ENCODE measurements around the gene RPS15.
"Not testable (repeated sequence)": the region's sequence is repeated elsewhere in the genome, so short reads cannot be mapped to it uniquely, and the experiment has no call there.

Gene RPS15

DNA sequence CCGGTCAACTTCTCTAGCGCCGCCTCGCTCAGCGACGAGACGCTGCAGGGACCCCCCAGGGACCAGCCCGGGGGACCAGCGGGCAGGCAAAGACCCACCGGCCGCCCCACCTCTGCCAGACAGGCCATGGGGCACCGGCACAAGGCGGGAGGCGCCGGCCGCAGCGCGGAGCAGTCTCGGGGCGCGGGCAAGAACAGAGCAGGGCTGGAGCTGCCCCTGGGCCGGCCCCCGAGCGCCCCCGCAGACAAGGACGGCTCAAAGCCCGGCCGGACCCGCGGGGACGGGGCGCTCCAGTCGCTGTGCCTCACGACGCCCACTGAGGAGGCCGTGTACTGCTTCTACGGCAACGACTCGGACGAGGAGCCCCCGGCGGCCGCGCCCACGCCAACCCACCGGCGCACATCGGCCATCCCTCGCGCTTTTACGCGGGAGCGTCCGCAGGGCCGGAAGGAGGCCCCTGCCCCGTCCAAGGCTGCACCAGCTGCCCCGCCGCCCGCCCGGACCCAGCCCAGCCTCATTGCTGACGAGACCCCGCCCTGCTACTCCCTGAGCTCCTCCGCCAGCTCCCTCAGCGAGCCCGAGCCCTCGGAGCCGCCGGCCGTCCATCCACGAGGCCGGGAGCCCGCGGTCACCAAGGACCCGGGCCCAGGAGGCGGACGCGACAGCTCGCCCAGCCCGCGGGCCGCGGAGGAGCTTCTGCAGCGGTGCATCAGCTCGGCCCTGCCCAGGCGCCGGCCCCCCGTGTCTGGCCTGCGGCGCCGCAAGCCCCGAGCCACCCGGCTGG is 29.5 kb downstream of the RPS15 start:
- H3K4me3 ChIP-seq (ENCODE audit: low read depth, low read length) = no peak overlapping the region

DNA sequence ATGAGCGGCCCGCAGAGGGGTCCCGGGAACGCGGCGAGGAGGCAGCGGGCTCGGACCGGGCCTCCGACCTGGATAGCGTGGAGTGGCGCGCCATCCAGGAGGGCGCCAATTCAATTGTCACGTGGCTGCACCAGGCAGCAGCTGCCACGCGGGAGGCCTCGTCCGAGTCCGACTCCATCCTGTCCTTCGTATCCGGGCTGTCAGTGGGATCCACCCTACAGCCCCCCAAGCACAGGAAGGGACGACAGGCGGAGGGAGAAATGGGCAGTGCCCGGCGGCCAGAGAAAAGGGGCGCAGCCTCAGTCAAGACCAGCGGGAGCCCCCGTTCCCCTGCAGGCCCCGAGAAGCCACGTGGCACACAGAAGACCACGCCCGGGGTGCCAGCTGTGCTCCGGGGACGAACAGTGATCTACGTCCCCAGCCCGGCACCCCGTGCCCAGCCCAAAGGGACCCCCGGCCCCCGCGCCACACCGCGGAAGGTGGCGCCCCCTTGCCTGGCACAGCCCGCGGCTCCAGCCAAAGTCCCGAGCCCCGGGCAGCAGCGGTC is 30.2 kb downstream of the RPS15 start:
- H3K4me3 ChIP-seq (ENCODE audit: low read depth, low read length) = no peak overlapping the region

- no peak overlapping the region for H3K4me3 ChIP-seq (ENCODE audit: low read depth, low read length)
Measured at GRCh38 chr19:1468821-1469254, 30.6 kb downstream of the RPS15 start.

DNA sequence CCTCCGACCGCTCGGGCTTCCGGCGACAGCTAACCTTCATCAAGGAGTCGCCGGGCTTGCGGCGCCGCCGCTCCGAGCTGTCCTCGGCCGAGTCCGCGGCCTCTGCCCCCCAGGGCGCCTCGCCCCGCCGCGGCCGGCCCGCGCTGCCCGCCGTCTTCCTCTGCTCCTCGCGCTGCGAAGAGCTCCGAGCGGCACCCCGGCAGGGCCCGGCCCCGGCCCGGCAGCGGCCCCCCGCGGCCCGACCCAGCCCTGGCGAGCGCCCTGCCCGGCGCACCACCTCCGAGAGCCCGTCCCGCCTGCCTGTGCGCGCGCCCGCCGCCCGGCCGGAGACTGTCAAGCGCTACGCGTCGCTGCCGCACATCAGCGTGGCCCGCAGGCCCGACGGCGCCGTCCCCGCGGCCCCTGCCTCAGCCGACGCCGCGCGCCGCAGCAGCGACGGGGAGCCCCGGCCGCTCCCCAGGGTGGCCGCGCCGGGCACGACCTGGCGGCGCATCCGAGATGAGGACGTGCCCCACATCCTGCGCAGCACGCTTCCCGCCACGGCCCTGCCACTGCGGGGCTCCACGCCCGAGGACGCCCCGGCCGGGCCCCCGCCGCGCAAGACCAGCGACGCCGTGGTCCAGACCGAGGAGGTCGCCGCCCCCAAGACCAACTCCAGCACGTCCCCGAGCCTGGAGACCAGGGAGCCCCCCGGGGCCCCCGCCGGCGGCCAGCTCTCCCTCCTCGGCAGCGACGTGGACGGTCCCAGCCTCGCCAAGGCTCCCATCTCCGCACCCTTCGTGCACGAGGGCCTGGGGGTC is 31.3 kb downstream of the RPS15 start:
- no peak overlapping the region for H3K4me3 ChIP-seq (ENCODE audit: low read depth, low read length)

- H3K4me3 ChIP-seq (ENCODE audit: low read depth, low read length) = no peak overlapping the region
Measured at GRCh38 chr19:1470055-1470304, 31.8 kb downstream of the RPS15 start.

DNA sequence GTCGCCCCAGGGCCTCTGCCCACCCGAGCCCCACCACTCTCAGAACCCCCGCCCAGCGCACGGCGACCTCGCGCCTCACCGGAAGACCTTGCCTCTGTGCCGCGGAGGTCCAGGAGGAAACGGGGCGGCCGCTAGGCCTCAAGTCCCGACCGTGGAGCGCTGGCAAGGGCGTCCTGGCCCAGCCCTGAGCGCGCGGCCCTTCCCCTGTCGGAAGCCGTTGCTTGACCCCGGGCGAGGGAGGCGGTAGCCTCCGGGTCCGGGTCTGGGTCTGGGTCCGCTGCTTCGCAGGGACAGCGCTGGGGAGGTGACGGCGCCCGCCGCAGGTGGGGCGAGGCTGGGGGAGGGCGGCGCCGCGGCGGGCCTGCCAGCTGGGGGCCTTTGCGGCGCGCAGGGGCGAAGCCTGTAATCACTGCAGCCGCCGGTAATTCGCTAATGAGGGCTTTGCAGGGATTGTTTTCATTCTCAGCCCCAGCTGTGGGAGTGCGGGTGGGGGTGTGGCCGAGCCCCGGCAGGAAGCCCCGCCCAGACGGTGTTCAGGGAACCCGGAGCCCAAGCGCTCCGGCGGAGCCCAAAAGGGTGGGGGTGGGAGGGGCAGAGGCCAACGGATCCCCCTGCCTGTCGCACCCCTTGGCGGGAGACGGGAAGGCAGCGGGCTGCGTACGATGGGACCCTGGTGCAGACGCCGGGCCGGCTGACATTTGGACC is 32.3 kb downstream of the RPS15 start:
- peak overlapping the region; percentile 6 for H3K4me3 ChIP-seq (ENCODE audit: low read depth, low read length)

GRCh38 chr19:1471010-1471514 is 32.9 kb downstream of the RPS15 start:
- peak overlapping the region; percentile 6 for H3K4me3 ChIP-seq (ENCODE audit: low read depth, low read length)

DNA sequence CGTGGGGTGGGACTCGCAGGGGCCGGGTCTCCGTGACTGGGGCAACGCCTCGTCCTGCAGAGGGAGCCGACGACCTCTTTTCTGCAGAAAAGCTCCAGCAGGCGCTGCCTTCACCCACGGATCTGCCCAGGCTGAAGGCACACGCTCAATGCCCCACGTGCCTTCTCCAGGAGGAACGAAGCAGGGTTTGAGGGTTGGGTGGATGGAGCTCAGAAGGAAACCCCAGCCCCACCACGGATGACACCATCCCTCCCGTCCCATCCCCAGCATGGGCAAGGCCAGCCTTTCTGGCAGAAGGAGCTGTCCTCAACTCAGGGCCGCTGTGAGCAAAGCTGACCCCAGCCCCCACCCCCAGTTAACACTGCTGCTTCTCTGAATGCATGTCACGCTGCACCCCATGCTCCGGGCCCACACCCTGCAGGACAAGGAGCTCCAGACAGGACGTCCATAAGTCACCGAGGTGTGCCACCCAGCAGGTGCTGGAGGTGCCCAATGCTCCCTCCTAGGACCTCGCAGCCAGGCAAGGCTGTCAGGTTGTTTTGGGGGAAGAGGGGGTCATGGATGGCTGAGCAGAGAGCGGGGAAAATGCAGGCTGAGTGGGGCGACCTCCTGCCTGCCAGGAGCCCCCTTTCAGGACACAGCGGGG is 33.4 kb downstream of the RPS15 start:
- H3K4me3 ChIP-seq (ENCODE audit: low read depth, low read length) = no peak overlapping the region

DNA sequence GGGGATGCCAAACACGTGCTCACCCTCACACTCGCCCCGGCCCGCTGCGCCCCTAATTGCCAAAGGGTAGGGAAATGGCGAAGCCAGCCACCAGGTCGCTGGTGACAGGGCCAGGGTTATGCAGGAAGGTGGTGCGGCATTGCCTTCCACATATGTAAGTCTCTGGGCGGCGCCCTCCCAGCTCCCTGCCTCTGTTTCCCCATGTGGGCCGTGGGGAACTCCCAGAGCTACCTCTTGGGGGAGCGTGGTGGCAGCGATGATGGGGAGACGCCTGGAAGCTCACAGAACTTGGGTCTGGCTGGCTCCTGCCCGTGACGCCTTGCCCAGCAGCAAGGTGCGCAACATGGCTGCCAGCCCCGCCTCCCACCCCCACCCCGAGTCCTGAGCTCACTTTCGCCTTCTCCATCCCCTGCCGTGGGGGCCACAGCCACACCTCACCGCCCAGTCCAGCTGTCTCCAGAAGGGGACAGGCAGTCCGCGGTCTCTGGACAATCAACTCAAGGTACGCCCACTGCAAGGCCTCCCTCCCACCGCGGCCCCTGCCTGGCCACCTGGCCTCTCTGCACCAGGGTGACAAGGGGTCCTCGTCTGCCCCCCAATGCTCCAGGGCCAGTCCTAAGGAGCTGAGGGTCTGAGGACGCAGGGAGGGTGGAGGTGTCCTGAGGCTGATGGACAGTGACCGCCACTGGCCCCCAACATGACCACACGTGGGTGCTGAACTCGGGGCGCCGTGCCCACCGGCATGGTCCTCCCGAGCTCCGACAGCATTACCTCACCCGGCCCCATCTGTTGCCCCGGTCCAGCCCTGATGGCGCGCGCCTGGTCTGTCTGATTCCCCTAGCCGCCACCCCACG is 34.3 kb downstream of the RPS15 start:
- no peak overlapping the region for H3K4me3 ChIP-seq (ENCODE audit: low read depth, low read length)

GRCh38 chr19:1473085-1473851 is 35.1 kb downstream of the RPS15 start:
- H3K4me3 ChIP-seq (ENCODE audit: low read depth, low read length) = no peak overlapping the region

DNA sequence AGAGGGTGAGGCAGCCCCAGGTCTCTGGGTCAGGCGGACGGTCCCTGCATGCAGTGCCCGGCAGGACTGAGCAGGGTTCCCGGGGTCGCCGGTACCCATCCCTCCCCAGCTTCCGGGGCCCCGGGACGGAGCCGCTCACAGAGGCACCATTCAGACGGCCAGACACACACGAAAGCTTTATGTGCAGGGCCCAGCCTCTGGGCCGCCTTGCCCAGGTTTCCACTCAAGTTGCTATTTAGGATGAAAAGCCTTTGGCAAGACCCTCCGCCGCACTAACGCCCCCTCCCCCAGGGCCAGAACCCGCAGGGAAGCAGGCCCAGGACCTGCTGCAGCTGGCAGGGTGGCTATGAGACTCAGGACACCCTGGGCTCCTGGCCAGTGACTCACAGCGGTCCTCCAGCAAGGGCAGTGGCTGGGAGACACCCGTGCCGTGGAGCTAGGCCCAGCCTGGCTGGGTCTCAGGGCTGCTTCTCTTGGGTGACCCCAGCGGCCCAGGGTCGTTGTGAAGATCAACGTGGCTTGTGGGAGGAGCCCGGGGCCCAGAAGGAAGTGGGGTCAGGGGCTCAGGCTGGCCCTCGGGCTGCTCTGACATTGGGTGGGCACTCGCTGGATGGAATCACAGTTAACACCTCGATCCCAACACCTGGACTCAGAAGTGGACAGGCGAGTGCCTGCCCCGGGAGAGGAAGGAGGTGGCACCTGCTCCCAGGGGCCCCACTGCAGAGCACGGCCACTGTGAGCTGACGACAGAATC is 36.0 kb downstream of the RPS15 start:
- H3K4me3 ChIP-seq (ENCODE audit: low read depth, low read length) = no peak overlapping the region

- H3K4me3 ChIP-seq (ENCODE audit: low read depth, low read length) = no peak overlapping the region
Measured at GRCh38 chr19:1474765-1475351, 36.7 kb downstream of the RPS15 start.

DNA sequence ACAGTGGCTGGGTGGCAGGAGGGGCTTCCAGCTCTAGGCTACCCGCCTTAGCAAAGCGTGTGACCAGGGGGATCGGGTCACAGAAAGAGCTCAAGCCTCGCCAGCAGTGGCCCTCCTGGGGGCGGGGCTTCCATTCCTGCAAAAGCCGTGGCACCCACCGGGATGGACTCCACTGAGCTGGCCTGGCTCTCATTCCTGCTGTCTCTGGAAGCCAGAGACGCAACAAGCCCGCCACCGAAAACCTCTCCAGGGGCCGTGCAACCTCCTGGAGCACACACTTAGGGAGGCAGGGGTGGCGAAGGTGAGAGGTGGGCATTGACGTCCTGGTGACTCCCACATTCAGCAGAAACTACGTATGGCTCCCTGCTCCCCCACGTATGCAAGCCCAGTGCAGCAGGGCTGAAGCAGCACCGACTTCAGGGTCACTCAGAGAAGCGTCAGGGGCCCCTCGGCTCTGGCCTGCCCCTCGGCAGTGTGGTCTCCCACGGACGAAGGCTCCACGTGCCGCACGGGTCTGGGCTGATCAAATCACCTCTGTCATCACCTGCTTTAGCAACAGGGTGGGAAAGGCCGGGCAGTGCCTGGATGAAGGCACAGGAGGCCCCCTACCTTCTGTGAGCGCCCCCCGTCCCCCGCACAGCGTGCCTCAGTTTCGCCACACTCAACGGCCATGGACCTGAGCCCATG is 37.7 kb downstream of the RPS15 start:
- no peak overlapping the region for H3K4me3 ChIP-seq (ENCODE audit: low read depth, low read length)

DNA sequence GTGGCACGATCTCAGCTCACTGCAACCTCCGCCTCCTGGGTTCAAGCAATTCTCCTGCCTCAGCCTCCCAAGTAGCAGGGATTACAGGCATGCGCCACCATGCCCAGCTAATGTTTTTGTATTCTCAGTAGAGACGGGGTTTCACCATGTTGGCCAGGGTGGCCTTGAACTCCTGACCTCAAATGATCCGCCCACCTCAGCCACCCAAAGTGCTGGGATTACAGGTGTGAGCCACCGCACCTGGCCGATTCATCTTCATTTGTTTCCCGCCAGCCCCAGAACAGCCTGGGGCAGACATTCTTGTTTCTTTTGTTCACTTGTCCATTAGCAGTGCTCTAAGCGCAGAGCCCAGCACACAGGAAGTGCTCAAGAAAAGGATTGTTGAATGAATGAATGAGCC is 38.9 kb downstream of the RPS15 start:
- H3K4me3 ChIP-seq (ENCODE audit: low read depth, low read length) = not testable (repeated sequence)

GRCh38 chr19:1478934-1479707 is 40.9 kb downstream of the RPS15 start, which contains the start of gene C19orf25:
Gene C19orf25 (minus strand): TSS chr19:1479215. CDS start chr19:1478903, 312 bp downstream.
- peak within 1 kb of the TSS; percentile 35 for H3K4me3 ChIP-seq (ENCODE audit: low read depth, low read length)

- H3K4me3 ChIP-seq (ENCODE audit: low read depth, low read length) = no peak overlapping the region
Measured at GRCh38 chr19:1481224-1481892, 43.2 kb downstream of the RPS15 start.
